ENCODE results near the gene OVAAL. TPM values are rescaled to one million over a fixed set of nuclear protein-coding genes. Genes with fewer than 3 reads are reported as not detected.

Gene OVAAL
- total and polyA plus RNA-seq, 9 of the 15 experiments (the other 6 are each of a cell fraction or from before 2014, with no cell fraction given) = 0.04 to 0.18 (median 0.08) TPM; not detected in 4

GRCh38 chr1:180563026-180563827 lies 4.5 kb downstream of the OVAAL start (continued):
- no peak for TF ChIP-seq HNRNPL (IDR thresholded peaks at IDR 0.05; ENCODE audit: low read depth, low read length)
- TF ChIP-seq CBX2 (IDR thresholded peaks at IDR 0.05; ENCODE audit: insufficient read depth, low read length, poor library complexity, severe bottlenecking) = no peak
- TF ChIP-seq AFF1 (IDR thresholded peaks at IDR 0.05; ENCODE audit: low read depth in 1 of 2, partially characterized antibody in 2 of 2) = peak in 1 of 2 experiments; percentile 48
- no peak for TF ChIP-seq E2F1 (CRISPR knock-in tag; IDR thresholded peaks at IDR 0.05)
- peak; percentile 9; the same call in 1 of the 2 replicates for TF ChIP-seq REST (IDR thresholded peaks at IDR 0.05; ENCODE audit: borderline replicate concordance)
- no peak; the same call in 1 of the 2 replicates for TF ChIP-seq REST (CRISPR knock-in tag; IDR thresholded peaks at IDR 0.05; ENCODE audit: low read depth)
- TF ChIP-seq CTBP1 (IDR thresholded peaks at IDR 0.05; ENCODE audit: borderline replicate concordance) = peak; percentile 67; the same call in 1 of the 2 replicates
- peak; percentile 66; the same call in 1 of the 2 replicates for TF ChIP-seq GATAD2B (IDR thresholded peaks at IDR 0.05; ENCODE audit: borderline replicate concordance)
- TF ChIP-seq CSDE1 (IDR thresholded peaks at IDR 0.05) = no peak
- TF ChIP-seq HMG20A (CRISPR knock-in tag; conservative IDR thresholded peaks at IDR 0.05) = no peak
- TF ChIP-seq IRF9 (tag; IDR thresholded peaks at IDR 0.05) = peak; percentile 49; the same call in 1 of the 2 replicates
